HS-5 (cell line): Measurements from ENCODE around the gene SEC14L1.
"Not testable (repeated sequence)": the region's sequence is repeated elsewhere in the genome, so short reads cannot be mapped to it uniquely, and the experiment has no call there.

ENCODE experiments used
- DNase-seq: peaks from one replicate; pipeline ENCODE4 v3.0.0-alpha.2; 2012; ENCODE audit warnings: low read depth

Gene SEC14L1

GRCh38 chr17:77141846-77142449 lies 1.2 kb downstream of the SEC14L1 start:
- no peak for DNase-seq

DNA sequence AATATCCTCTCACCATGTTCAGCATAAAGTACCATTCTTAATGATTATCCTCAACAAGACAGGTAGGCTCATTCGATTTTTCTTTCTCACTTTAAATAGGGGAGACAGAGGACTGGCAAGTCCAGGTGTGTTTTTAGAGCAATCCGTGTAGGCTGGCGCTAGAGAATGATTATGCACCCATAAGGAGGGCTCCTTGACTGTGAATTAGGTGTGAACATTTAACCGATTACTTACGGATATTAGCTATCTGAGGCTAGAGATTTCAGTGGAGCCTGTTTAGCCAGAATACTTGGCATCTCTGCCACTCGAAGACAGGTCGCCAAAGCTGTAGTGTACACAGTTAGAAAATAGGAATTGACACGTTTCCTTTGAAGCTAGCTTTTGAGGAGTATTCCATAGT lies 1.9 kb downstream of the SEC14L1 start:
- DNase-seq, result no peak

GRCh38 chr17:77143306-77143705 lies 2.5 kb downstream of the SEC14L1 start:
- DNase-seq, result no peak

DNA sequence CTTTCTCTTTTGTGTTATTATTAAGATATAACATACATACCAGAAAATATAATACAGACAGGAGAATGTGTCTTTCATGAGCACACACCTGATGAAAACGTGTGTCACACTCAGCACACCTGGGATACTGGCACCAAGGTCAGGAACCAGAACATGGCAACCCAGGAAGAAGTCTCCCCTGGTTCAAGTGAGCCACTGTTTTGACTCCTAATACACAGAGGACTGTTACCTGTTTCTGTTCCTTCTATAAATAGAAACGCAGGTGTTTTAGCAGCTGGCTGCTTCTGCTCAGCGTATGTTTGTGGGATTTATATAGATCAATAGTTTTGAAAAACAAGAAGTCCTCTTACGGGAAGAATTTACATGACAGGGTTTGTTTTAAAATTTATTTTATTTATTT lies 3.5 kb downstream of the SEC14L1 start:
- no peak for DNase-seq

DNA sequence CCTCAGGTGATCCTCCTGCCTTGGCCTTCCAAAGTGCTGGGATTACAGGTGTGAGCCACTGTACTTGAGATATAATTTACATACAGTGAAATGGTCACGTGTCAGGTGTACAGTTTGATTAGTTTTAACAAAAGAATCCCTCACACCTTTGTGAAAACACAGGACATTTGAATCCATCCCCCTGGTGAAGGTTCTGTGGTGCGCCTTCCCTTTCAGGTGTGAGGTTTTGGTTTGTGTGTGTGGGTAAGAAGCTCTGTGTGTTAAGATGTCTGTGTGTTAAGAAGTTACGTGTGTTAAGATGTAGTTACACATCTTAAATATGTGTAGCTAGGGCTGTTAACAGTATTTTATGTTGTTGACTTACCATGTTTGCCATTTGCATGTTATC lies 4.4 kb downstream of the SEC14L1 start:
- no peak for DNase-seq

DNA sequence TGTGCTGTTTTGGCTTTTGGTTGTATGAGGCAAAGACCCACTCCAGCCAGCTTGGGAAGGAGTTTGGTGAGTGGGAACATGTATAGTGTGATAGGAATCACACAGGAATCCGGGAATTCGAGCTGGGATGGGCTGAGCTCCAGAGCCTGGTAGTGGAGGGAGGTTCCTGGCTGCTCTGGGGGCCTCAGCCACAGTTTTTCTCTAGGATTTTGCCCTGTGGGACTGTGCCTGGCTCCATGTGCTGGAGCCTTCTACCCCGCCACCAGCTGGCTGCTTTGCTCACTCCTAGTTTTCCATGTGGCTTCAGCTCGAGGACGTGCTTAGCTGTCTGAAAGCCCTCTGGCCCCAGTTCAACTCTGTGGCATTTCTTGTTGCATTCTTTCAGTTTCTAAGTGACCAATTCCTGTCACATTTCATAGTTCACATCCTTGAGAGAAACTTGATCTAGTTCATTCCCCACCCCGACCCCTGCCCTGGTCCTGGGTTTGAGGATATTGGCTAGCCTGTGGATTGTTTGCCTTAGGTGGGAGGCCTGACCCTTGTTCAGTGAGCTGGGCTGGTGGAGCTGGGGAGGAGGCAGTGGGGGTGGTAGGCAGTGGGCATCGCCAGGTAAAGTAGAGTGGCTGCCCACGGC lies 5.0 kb downstream of the SEC14L1 start:
- peak; percentile 67 for DNase-seq

DNA sequence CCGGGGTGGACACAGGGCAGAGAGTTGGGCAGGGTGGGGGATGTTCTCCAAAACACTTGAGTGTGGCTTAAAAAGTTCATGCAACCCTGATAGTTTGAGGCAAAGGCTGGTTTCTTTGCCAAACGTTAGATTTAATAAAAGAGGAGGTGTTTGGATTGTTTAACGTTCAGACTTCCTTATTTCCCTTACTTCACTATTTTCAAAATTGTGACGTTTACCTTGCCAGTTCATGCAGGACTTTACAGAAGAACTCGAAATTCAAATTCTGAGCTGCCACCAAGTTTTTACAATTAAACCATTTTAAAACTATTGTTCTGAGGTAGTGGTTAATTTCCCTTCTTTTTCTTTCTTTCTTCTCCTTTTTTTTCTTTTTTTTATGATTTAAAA lies 5.5 kb downstream of the SEC14L1 start:
- DNase-seq, result no peak

DNA sequence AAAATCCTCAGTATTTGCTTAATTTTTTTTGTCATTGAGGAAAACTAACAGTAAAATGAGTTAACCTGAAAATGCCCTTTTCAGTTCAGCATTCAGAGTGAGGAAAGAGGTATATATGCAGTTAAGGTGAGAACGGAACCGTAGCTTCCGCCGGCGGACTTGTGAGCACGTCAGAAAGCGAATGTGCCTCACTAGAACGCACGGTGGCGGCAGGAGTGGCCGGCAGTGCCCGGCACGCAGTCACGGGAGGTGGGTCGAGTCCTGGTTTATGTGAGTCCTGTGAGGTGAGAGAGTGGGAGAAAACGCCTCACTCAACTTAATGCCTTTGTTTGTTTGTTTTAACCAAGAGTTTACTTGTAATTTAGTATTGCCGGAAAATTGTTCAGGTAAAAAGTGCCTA lies 6.1 kb downstream of the SEC14L1 start:
- DNase-seq, result no peak

GRCh38 chr17:77147357-77147801 lies 6.6 kb downstream of the SEC14L1 start:
- DNase-seq, result no peak

- no peak for DNase-seq
These were observed 7.5 kb downstream of the SEC14L1 start for GRCh38 chr17:77148077-77148939.

DNA sequence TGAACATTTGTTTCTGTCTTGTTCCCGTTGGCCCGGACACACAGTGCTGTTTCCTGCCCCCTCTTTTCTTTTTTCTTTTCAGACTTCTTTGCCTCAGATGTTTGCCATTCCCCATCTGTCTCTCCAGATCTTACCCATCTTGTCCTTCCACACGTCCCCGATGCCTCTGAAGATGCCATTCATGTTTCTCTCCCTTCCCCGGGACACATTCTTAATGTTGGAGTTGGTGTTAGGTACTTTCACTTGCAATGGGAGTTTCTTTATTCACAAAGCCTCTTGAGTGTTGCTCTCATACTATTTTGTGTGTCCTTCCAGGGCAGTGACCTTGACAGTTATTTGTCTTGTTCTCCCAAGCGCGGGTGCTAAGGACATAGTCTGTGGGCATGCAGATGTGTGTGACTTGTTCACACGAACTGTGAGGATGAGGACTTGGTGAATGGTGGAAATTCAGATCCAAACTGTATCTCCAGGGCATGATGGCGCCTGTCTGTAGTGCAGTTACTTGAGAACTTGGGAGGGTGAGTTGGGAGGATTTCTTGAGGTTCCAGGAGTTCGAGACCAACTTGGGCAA lies 8.3 kb downstream of the SEC14L1 start:
- DNase-seq, result no peak

GRCh38 chr17:77150196-77150595 lies 9.4 kb downstream of the SEC14L1 start:
- no peak for DNase-seq

DNA sequence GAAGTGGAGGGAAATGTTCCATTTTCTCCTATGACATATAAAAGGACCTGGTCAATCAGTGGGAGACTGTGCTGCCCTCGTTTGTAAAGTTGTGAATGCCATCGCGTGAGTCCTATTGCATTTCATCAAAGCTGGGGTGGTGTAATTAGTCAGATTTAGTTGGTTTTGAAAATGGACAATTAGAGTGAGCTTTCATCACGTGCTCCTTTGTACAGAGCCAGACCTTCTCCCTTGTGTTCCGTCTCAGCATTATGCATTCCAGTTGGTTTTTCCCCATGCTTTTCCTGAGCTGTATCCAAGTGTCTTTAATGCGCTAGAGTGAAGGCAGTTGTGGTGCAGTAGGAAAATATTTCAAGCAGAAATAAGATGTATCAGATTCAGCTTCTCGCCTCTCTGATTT lies 10.4 kb downstream of the SEC14L1 start:
- DNase-seq, result no peak

GRCh38 chr17:77152056-77152455 lies 11.3 kb downstream of the SEC14L1 start:
- DNase-seq, result not testable (repeated sequence)

DNA sequence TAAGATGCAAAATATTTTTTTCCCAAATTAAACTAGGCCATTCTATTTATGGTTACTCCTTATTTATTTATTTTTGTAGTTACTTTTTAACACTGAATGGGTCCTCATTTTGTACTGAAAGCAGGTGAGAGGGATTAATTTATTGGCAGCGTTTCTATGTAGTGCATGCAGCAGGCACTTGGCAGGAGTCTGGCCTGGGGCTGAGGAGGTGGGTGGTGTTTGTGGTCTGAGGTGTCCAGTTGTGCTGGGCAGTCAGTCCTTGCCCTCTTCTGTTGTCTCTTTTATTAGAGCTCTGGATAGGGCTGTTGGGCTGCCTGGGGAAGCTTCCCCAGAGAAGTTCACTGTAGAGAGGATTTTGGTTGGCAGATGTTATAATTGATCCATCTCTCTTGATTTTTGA lies 12.7 kb downstream of the SEC14L1 start:
- DNase-seq, result no peak

DNA sequence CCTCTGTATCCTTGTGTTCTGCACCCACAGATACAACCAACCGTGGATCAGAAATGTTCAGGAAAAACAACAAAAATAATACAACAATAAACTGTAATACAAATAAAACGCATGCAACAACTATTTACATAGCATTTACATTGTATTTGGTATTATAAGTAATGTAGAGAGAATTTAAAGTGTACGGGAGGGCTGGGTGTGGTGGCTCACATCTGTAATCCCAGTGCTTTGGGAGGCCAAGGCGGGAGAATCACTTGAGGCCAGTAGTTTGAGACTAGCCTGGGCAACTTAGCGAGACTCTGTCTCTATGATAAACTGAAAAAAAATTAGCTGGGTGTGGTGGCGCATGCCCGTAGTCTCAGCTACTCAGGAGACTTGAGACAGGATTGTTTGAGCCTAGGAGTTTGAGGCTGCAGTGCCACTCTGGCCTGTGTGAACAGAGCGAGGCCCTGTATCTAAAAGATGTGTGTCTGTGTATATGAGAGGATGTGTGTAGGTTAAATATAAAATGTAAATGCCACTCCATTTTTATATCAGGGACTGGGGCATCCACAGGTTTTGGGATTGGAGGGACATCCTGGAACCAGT lies 13.3 kb downstream of the SEC14L1 start:
- DNase-seq, result no peak

GRCh38 chr17:77155125-77155524 lies 14.4 kb downstream of the SEC14L1 start:
- DNase-seq, result no peak

DNA sequence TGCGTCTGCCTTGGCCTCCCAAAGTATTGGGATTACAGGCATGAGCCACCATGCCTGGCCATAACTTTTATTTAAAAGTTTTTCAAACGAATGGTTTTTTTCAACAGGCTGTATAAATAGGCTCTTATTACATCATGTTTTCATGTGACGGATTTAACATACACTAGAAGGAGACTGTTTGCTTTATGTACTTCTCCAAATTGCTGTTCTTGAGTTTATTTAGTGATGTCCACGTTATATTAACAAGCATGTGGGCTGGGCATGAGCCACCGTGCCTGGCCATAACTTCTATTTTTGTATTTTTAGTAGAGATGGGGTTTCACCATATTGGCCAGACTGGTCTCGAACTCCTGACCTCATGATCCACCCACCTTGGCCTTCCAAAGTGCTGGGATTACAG lies 17.0 kb downstream of the SEC14L1 start:
- not testable (repeated sequence) for DNase-seq

GRCh38 chr17:77160091-77160874 lies 19.5 kb downstream of the SEC14L1 start:
- DNase-seq, result no peak

DNA sequence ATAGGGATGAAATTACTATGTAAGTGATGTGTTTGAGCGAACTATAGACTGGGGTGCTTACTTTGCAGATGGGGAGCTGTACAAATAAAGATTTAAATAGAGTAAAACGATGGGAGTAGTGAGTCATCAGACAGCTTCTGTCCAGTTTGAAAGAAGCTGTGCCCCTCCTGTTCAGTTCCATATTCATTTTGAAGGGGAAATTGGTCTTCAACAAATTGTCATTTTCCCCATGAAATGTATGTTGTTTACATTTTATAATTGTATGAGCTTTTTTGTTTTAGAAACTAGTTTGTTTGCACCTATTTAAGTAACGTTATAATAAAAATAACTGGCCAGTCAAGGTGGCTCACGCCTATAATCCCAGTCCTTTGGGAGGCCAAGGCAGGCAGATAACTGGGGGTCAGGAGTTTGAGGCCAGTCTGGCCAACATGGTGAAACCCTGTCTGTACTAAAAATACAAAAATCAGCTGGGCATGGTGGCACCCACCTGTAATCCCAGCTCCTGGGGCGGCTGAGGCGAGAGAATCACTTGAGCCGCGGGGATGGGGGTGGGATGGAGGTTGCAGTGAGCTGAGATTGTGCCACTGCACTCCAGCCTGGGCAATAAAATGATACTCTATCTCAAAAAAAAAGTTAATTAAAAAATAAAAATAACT lies 20.2 kb downstream of the SEC14L1 start:
- no peak for DNase-seq

- DNase-seq, result no peak
These were observed 21.2 kb downstream of the SEC14L1 start for GRCh38 chr17:77161953-77162352.
